H54 (cell line): ENCODE results near the gene PRPSAP1.
"Not testable (repeated sequence)": the region's sequence is repeated elsewhere in the genome, so short reads cannot be mapped to it uniquely, and the experiment has no call there.

Experiments used
- DNase-seq: peaks from one replicate; pipeline ENCODE4 v3.0.0; 2011; ENCODE audit warnings: low spot score, mixed read lengths; ENCODE audit not compliant: insufficient read length
- FAIRE-seq: peaks from 3 replicates; lab custom pipeline; 2011; peaks lifted over from hg19 to GRCh38; lab: Jason Lieb, UNC
- POLR2A ChIP-seq: IDR thresholded peaks from 2 replicates; pipeline ENCODE4 v1.6.1; 2011; ENCODE audit warnings: low read depth, mild to moderate bottlenecking, low read length

Gene PRPSAP1

GRCh38 chr17:76336756-76337412, 16.8 kb downstream of the PRPSAP1 start:
- no peak for DNase-seq
- no peak for TF ChIP-seq POLR2A
- FAIRE-seq: no peak

GRCh38 chr17:76335716-76336381, 17.9 kb downstream of the PRPSAP1 start:
- no peak for FAIRE-seq

GRCh38 chr17:76333673-76334505, 19.8 kb downstream of the PRPSAP1 start:
- DNase-seq (no peak), FAIRE-seq (no peak)
- TF ChIP-seq POLR2A: no peak

More at GRCh38 chr17:76335716-76336381, 17.9 kb downstream of the PRPSAP1 start:
- no peak for TF ChIP-seq POLR2A
- DNase-seq: no peak

- no peak for FAIRE-seq
- no peak for TF ChIP-seq POLR2A
- no peak for DNase-seq
Observed at GRCh38 chr17:76331083-76331482, 22.6 kb downstream of the PRPSAP1 start.

GRCh38 chr17:76329664-76330063, 24.1 kb downstream of the PRPSAP1 start:
- no peak for FAIRE-seq
- TF ChIP-seq POLR2A: no peak
- no peak for DNase-seq

GRCh38 chr17:76327696-76328095, 26.0 kb downstream of the PRPSAP1 start:
- FAIRE-seq (no peak), DNase-seq (no peak)
- TF ChIP-seq POLR2A: no peak

- no peak for FAIRE-seq
- no peak for TF ChIP-seq POLR2A
- DNase-seq: no peak
Observed at GRCh38 chr17:76326306-76326705, 27.4 kb downstream of the PRPSAP1 start.

- FAIRE-seq (no peak), DNase-seq (no peak)
- no peak for TF ChIP-seq POLR2A
Observed at GRCh38 chr17:76318586-76318985, 35.1 kb downstream of the PRPSAP1 start.

- DNase-seq (no peak), FAIRE-seq (no peak)
- TF ChIP-seq POLR2A: no peak
Observed at GRCh38 chr17:76317535-76317934, 36.2 kb downstream of the PRPSAP1 start.

- TF ChIP-seq POLR2A: no peak
- FAIRE-seq (no peak), DNase-seq (no peak)
Observed at GRCh38 chr17:76314392-76315227, 39.1 kb downstream of the PRPSAP1 start.

GRCh38 chr17:76312735-76313134, 41.0 kb downstream of the PRPSAP1 start:
- no peak for TF ChIP-seq POLR2A
- no peak for DNase-seq
- no peak for FAIRE-seq

GRCh38 chr17:76309461-76309860, 44.3 kb downstream of the PRPSAP1 start:
- DNase-seq: no peak
- TF ChIP-seq POLR2A: no peak
- FAIRE-seq: no peak

GRCh38 chr17:76307966-76308338, 45.8 kb downstream of the PRPSAP1 start, which contains the start of gene QRICH2:
QRICH2 (minus strand) TSS chr17:76308276; CDS start chr17:76307998, 278 bp downstream.
- no peak for TF ChIP-seq POLR2A
- no peak for DNase-seq
- no peak for FAIRE-seq

GRCh38 chr17:76307299-76307965, 46.3 kb downstream of the PRPSAP1 start:
- FAIRE-seq (no peak), DNase-seq (no peak)
- no peak for TF ChIP-seq POLR2A

- FAIRE-seq, DNase-seq: not testable (repeated sequence)
Observed at GRCh38 chr17:76305135-76305454, 48.6 kb downstream of the PRPSAP1 start.
